HPDE6-E6E7 (cell line): ENCODE results near the gene TNNI3.
"Not testable (repeated sequence)": the region's sequence is repeated elsewhere in the genome, so short reads cannot be mapped to it uniquely, and the experiment has no call there.

Experiments used
- DNase-seq: peaks from one replicate; pipeline ENCODE4 v3.0.0; 2011; ENCODE audit warnings: missing footprints; ENCODE audit errors: extremely low spot score

The TNNI3 gene

DNA sequence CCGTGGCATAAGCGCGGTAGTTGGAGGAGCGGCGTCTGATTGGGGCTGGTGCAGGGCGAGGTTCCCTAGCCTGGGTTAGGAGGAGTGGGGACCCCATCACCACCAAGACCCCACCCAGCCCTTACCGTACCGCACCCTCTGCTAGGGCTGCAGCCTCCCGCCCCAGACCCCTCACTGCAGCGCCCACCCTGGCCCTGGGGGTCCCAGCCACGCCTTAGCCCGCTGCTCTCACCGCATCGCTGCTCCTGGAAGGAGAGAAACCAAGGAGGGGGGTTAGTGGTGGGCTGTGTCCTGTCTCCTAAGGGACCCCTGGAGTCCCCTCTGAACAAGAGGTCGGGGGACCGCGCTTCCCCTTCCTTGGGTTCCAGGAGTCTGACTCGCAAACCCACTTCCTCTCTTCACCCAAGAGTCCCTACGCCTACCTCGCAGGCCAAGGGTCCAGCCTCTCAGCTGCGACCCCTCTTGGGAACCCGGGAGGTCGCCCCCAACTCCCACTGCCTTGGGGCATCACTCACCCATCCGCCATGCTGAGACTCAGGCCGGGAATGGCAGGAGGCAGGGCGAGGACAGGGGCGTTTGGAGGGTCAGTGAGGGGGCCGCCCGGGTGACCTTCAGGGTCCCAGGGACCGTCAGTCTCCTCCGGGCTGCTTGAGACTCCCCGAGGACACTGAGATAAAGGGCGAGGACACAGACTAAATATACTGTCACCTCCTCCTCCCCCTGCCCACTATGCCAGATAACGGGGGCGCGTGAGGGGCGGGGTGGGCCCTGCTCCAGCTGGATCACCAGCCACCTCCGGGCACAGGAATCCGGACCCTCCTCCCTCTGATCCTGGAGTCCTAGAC is at the start of gene TNNI3:
Gene TNNI3, minus strand, starts transcription at position 669 of the 845 bp plus-strand sequence. Its CDS starts 143 bp downstream, at position 526.
- DNase-seq, result no peak

DNA sequence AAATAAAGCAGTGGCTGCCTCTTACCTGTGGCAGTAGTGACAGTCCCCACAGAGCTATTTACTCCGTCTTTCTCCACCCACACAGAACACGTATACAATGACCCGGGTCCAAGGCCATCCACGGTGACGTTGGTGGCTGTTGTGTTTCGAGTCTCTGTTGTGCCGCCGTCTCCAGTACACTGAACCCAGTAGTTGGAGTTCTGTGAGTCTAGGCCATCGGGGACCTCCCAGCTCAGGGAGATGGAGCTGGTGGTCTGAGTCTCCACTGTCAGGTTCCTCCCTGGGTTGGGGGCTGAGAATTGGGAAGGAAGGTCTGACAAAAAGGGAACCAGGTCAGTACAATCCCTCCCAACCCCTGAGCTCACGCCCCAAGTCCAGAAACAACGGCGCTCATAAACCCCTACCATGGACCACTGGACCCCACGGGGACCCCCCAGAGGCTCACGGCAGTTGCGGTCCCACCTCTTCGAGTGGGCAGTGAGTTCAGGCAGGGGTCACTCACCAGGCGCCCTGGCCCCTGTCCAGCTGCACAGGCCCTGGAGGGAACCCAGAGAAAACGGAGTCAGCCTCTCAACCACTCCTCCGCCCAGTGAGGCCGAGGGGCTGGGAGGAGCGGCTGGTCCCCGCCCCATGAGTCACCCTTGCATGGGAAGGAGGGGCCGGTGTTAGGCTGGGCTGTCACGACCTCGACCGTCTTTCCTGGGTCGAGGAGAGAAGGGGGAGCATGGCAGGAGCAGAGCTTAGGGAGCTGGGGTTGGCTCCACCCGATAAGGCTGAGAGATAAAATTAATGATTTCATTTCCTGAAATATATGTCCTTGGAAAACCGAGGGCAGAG is 49.4 kb upstream of the TNNI3 start:
- peak; percentile 99 for DNase-seq

GRCh38 chr19:55202199-55202598 is 44.7 kb upstream of the TNNI3 start:
- DNase-seq, result not testable (repeated sequence)

DNA sequence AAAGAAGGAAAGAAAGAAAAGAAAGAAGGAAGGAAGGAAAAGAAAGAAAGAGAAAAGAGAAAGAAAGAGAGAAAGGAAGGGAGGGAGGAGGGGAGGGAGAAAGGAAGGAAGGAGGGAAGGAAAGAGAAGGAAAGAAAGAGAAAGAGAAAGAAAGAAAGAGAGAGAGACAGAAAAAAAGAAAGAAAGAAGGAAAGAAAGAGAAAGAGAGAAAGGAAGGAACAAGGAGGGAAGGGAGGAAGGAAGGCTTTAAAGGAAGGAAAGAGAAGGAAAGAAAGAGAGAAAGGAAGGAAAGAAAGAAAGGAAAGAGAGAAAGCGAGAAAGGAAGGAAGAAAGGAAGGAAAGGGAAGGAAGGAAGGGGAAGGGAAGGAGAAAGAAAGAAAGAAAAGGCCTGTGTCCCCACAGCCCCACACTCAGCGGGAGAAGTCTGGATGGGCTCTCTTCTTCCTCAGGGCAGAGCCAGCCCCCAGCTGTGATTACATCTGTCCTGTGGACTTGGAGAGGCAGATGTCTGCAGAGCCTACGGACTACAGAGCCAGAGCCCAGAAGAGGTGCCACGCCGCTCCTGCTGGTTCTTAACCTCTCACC is 42.2 kb upstream of the TNNI3 start:
- no peak for DNase-seq

- no peak for DNase-seq
Measured at GRCh38 chr19:55198651-55199050, 41.1 kb upstream of the TNNI3 start.

DNA sequence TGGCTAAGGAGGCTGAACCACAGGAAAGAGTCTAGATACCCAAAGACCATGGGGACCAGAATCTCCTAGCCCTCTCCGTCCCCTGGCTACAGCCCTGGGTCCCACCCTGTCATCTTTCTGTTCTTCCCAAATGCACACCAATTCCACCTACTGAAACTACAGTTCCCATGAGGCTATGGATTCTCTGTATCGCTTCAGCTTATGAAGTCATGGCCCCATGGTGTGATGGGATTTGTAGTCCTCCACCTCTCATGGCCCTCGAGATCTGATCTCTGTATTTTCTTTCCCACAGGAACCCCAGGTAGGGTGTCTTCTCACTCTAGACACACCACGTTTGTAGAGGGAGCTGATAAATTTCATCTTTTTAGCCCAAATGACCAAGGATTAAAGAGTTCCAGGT is 40.0 kb upstream of the TNNI3 start:
- DNase-seq, result no peak

GRCh38 chr19:55196803-55197202 is 39.3 kb upstream of the TNNI3 start:
- no peak for DNase-seq

- DNase-seq, result no peak
Measured at GRCh38 chr19:55193481-55193880, 35.9 kb upstream of the TNNI3 start.

DNA sequence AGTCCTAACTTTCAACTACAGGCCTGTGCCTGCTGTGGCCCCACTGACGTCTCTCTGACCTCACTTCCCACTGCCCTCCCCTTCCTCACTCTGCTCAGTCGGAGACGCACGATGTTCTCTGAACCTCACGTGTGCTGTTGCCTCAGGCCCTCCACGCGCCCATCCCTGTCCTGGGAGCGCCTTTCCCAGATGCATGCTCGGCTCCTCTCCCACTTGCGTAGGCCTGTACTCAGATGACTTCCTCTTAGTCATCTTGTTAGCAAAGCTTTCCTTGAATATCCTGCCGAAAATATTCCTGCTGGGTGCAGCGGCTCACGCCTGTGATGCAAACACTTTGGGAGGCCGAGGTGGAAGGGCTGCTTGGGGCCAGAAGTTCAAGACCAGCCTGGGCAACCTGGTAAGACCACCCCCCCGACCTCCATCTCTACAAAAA is 31.9 kb upstream of the TNNI3 start:
- peak; percentile 99 for DNase-seq

- no peak for DNase-seq
Measured at GRCh38 chr19:55188625-55189024, 31.1 kb upstream of the TNNI3 start.

GRCh38 chr19:55186080-55186479 is 28.5 kb upstream of the TNNI3 start:
- DNase-seq, result no peak

DNA sequence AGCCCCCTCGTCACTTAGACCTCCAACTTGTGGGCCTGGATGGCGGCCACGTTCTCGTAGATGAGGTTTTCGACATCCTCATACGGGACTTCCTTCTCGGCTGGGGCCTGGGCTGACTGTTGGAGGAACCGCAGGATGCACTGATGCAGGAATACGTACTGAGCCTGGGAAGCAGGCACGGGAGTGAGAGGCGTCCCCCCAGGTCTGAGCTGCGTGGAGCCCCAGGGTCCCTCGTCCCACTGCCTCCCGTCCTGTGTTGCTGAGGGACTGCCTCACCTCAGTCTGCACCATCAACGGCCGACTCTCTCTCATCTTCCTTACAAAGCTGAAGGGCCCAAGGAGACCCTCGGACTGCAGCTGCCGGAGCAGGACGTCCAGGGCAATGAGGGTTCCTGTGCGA is 24.2 kb upstream of the TNNI3 start:
- DNase-seq, result no peak

DNA sequence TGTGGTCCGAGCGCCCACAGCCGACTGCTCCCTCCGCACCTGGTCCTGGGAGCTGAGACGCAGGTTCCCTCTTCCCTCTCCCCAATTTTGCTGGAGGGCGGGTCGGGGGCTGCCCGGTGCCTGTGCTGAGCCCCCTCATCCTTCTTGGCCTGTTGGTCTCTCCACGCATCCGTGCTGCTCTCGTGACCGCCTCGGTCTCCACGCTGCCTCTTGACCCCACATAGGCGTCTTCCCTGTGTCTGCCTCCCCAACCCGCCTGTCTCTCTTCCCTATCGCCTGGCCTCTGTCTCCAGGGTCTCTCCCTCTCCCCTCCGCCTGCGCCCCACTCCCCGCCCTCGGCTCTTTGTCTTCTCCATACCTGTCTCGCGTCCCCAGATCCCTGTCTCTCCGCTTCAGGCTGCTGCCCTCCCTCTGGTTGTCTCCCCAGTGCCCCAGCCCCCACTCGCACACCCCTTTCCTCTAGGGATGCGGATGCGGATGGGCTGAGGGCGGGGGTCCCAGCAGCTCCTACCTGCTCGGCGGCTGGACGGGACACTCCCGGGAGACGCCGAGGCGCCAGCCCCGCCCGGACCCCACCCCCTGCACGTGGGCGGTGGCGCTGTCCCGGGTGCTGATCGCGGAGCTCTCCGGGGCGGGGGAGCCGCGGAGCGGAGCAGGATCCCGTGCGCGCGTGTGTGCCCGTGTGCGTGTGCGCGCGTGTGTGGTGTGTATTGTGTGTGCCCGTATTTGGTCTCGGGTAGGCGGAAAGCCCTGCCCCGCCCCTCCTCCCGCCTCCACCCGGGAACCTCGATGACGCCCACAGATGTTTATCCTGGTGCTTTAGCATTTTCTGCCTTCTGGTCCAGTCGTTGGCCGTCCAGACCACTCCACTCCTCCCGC is 22.3 kb upstream of the TNNI3 start, which contains the start of gene SYT5:
Gene SYT5, minus strand, starts transcription at position 684 of the 879 bp plus-strand sequence. CDS start 1,248 bp downstream, outside the sequence.
- DNase-seq, result peak; percentile 57

DNA sequence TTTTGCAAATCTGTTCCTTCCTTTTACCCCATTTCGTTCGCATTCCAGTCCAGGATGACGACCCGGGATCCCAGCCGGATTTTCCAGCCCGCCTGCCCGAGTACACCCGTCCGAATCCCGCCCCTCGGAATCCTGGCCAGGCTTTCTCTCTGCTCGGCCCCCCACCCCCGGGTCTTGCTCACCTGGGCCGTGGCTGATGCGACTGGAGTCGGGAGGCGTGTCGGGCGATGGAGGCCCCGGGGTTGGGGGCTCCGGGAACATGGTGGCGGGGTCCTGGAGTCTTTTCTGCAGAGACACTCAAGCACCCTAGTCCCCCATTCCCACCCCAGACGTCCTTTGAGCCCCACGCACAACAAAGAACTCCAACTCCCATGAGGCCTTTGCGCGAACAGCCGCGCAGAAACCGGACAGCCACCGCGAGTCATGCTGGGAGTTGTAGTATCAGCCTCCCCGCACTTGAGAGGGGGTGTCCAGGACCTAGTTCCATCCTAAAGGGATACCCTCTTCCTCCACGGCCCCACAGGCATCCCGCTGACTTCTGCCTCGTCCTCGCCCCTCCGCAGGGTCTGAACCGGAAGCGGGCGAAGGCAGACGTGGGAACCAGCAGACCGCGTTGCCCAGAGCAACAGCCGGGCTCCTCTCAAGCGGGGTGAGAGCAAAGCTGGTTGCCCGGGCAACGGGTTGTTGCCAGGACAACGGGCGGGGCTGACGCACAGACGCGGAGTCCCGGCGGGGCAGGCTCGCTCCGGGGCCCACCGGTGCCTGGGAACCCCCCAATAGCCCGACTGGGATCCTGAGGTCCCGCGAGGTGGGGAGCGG is 21.5 kb upstream of the TNNI3 start:
- no peak for DNase-seq

- DNase-seq, result no peak
Measured at GRCh38 chr19:55176076-55176475, 18.5 kb upstream of the TNNI3 start.

GRCh38 chr19:55175117-55175867 is 17.8 kb upstream of the TNNI3 start:
- no peak for DNase-seq

DNA sequence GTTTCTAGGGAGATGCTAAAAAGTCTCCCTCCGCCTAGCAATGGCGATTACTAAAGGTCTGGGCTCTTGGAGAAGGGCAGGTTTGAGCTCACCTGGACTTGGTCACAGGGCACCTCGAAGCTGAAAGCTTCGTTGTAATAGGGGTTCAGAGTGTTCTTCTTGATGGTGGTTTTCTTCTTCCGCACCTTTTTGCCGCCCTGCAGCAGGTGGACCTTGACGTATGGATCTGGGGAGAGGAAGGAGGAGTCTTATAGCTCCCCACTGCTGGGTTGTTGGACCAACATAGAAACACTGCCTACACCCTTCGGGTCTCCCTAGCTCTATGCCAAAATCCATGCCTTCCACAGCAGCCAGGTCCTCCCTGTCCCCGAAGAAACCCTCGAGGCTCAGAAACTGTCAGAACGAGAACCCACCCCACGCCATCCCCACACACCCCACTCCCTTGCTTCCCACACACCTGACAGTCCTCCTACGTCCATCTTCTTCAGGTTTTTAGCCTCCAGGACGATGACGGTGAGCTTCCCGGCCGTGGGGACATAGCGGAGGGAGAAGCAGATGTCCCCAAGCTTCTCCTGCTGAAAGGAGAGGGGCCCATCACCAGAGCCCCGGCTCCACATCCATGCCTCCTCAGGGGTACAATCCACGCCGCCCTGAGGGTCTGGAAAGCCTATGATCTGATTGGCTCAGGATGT is 17.0 kb upstream of the TNNI3 start:
- DNase-seq, result no peak

GRCh38 chr19:55173714-55174409 is 16.3 kb upstream of the TNNI3 start:
- peak; percentile 68 for DNase-seq
